SIG-M5 treated with dmso at 0.1 percent for 504 hours (cell line): ENCODE measurements around the gene GLRB.
"Not testable (repeated sequence)": the region's sequence is repeated elsewhere in the genome, so short reads cannot be mapped to it uniquely, and the experiment has no call there.

Source experiments
- DNase-seq: peaks from one replicate; lab custom pipeline; 2025; ENCODE audit not compliant: unreplicated experiment; lab: John Stamatoyannopoulos, UW

The GLRB gene

DNA sequence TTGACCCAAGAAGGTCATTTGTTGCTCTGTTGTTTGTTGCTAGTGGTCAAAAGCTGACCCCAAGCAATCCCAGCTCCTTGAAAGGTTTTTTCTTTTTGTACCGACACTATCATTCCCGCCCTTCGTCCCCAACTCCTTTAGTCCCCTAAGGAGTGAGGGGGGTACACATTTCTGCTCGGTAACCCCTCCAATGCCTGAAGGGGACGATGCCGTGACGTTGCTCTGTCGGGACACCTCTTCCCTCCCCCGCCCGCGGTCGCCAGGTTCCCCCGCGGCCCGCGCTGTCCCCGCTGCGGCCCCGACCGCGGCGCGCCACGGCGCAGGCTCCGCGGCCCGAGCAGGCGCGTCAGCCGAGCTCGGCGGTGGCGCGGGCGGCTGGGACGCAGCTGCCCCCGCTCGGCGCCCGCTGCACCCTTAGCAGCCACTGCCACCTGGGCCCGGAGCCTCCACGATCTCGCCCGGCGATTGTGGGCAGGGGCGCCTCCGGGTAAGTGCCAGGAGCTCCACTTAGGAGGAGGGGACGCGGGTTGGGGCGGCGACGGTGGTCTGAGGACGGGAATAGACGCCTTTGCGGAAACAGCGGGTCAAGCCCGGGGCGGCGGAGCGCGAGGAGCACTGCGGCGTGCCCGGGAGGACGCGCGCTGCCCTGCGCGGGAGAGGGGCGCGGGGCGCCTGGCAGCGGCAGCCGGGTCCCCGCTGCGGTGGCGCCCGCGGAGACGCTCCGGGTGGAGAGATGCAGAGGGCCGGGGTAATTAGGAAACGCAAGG, at the start of gene GLRB:
Gene GLRB, plus strand, starts transcription at position 340 of the 767 bp plus-strand sequence. CDS start 1,875 bp downstream, outside the sequence.
- no peak for DNase-seq

GRCh38 chr4:157035471-157035870, 40.5 kb upstream of the GLRB start:
- DNase-seq: no peak

GRCh38 chr4:157040405-157040804, 35.5 kb upstream of the GLRB start:
- no peak for DNase-seq

- DNase-seq: peak; percentile 10
These were observed 32.8 kb upstream of the GLRB start for GRCh38 chr4:157043131-157043530.

DNA sequence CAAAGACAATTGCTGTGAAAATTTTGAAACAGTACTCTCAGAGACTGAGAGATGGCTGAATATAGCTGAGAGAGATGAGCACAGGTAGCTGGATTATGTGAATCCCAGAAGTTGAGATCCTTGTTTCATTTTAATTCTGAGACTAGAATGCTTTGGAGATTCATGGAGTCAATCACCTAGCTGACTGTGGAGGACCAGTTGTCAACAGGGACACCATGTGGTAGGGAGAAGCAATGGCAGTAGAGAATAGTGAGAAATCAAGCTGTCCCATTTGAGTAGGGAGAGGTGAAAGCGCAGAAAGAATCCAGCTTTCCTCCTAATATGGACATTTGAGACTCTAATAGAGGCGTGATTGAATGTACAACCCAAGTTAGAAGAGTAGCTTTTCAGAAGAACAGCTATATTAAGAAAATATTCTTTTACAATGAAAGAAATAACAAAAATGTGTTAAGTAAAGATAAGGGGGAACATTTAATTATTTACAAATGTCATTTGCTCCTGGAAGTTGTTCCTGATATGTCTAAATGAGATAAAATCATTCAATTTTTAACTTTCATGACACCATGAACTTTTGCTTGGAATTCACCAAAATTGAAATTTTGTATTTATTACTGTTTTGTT, 30.3 kb upstream of the GLRB start:
- DNase-seq: peak; percentile 39

GRCh38 chr4:157048248-157048647, 27.7 kb upstream of the GLRB start:
- DNase-seq: no peak

DNA sequence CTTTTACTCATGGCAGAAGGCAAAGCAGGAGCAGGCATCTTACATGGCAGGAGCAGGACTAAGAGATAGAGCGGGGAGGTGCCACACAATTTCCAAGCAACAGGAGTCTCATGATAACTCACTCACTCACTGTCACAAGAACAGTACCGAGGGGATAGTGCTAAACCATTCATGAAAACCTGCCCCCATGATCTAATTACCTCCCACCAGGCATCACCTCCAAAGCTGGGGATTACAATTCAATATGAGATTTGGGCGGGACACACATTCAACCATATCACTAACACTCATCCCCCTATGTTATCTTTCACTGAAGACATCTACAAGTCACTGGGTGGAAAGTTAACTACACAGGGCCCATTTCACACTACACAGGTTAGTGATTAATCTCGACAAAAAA, 25.4 kb upstream of the GLRB start:
- no peak for DNase-seq

- no peak for DNase-seq
These were observed 23.4 kb upstream of the GLRB start for GRCh38 chr4:157052429-157053040.

DNA sequence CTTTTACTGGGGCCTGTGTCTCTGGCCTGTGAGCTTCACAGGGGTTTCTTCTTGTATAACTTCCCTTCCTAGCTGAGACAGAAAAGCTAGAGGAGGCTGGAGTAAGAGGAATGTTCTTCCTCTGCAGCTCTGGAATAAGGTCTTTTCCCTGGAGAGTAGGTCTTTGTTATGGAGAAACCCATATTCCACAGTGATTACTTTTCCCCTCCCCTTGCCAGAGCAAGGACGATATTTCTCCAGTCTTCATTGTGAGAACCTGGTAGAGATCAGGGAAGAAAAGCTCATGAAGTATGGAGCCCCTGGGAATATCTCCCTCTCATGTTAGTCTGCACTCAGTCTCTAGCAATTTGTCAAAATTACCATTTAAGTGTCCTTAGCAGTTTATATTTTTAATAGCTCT, 18.7 kb upstream of the GLRB start:
- no peak for DNase-seq

DNA sequence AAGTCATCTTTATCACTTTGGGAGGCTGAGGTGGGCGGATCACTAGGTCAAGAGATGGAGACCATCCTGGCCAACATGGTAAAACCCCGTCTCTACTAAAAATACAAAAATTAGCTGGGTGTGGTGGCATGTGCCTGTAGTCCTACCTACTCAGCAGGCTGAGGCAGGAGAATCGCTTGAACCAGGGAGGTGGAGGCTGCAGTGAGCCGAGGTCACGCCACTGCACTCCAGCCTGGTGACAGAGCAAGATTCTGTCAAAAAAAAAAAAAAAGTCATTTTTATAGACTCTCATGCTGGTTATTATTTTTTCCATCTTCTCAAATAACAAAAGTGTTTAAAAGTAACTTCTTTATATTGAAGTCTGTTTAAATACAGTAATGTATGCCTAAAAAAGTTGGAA, 17.1 kb upstream of the GLRB start:
- DNase-seq: not testable (repeated sequence)

DNA sequence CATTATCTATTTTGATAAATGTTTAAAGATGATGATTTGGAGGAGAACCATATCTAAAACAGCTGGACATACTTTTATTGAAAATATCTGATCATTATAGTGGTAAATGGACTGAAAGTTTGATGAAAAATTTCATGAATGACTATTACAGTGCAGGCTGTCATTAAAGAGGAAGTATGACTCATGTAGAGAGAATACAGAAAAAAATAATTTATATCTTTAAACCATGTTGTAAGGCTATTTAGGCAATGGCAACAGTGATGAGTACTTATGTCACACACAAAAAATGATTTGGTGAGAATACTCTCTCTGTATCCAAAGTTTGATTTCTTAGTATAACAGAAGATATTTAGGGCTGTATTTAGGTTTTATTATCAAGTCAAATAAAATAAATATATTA, 3.9 kb upstream of the GLRB start:
- peak; percentile 24 for DNase-seq

DNA sequence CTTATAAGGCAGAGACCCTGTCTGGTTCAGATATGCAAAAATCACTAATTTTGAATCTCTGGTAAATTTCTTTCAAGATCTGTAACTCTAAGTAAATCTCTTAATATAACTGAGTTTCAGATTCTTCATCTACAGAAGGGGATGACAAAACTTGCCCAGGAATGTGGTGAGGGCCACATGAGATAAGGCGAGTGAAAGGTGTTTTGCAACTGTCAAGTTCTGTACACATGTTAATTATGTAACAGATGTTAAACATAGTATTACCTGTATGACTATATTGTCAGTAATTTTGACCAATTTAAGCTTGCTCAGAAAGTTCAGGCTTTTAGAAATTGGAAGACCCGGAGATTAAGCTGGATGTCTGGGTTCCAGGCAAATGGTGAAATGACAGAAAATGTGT, 549 bp upstream of the GLRB start:
- DNase-seq: no peak

DNA sequence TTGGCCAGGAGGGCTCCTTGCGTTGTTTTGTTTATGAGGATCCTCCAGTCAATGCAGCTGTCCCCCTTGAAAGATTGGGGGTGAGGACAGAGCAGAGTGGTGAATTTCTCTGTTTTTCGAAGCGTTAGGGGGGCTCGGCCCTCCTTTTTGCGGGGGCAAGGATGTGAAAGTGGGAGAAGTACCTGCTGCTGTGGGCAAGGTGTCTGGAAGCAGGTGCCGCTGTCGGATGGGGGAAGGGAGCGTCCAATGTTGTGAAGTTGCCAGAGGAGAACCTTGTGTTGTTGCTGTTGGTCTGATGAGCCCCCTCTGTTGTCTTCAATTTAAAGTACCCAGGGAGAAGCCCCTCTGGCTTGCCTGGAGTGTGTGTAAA, 613 bp downstream of the GLRB start:
- no peak for DNase-seq

DNA sequence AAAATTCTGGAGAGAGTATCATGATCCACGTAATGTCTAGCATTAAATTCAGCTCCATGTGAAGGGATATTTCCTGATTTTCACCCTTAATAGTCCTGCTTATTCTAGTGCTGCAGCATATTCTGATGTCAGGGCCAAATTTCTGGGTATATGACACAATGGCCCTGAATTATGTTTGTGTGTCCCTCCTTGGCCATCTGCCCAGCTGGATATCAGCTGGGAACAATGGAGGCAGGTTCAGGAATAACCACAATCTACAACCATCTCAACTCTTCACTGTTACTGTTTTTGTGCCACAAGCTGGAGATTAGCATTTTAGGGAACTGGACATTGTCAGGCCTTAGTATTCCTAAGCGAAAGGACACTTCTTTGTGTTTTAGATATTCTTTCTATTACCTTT, 3.5 kb downstream of the GLRB start:
- no peak for DNase-seq

- DNase-seq: no peak
These were observed 4.7 kb downstream of the GLRB start for GRCh38 chr4:157080605-157081004.

DNA sequence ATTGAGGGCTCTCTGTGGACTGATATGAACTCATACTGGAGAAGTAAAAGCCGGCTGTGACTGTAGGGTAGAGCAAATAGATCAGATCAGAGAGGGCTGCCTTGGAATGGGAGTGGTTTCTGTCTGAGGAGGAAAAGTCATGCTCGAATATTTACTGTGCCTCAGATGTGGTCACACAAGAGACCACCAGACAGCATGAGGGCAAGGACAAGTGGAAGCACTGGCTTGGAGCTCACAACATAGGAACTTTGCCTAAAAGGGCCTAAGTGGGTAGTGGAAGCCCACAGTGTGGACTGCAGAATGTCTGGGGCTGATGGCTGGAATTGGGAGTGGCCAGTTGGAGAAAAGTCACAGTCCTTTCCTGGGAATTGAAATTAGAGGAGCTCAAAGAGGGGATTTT, 19.8 kb downstream of the GLRB start:
- no peak for DNase-seq

DNA sequence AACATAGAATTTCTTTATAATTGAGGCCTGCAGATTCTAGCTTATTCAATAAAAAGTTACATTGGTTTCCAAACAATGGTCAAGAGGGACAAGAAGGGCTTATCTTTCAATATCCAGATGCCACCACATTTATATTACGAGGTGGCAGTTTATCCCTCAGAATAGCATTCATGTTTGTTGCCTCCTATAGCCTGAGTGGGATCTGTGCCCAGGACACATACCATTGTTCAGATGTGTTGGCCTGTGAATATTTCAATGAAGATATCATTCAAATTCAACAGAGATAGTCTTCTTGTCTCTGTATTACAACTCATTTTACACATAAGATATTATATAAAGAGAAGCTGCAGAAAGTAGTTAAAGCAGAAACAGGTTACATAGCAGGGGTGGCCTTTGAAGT, 20.5 kb downstream of the GLRB start:
- no peak for DNase-seq

- DNase-seq: no peak
These were observed 23.6 kb downstream of the GLRB start for GRCh38 chr4:157099506-157099905.

DNA sequence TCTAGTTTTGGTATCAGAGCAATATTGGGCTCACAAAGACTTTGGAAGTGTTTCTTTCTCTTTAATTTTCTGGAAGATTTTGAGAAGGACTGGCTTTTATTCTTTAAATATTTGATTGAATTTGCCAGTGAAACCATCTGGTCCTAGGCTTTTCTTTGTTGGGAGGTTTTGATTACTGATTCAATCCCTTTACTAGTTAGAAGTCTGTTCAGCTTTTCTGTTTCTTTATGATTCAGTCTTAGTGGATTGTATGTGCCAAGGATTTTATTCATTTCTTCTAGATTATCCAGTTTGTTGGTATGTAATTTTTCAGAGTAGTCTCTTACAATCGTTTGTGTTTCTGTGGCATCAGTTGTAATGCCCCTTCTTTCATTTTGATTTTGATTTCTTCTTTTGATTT, 28.6 kb downstream of the GLRB start:
- no peak for DNase-seq

DNA sequence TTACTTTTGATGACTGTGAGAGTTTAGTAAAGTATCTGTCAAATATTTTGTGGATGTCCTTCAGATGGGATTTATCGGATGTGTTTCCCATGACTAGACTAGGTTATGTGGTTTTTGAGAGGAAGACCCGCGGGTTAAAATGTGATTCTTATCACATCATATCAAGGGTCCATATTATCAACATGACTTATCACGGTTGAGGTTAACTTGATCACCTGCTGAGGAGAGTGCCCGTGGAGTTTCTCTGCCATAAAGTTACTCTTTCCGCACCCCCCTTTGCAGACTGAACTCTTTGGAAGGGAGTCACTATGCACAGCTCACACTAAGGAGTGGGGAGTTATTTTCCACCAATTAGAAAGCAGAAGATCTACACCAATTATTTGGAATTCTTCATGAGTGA, 38.7 kb downstream of the GLRB start:
- no peak for DNase-seq

DNA sequence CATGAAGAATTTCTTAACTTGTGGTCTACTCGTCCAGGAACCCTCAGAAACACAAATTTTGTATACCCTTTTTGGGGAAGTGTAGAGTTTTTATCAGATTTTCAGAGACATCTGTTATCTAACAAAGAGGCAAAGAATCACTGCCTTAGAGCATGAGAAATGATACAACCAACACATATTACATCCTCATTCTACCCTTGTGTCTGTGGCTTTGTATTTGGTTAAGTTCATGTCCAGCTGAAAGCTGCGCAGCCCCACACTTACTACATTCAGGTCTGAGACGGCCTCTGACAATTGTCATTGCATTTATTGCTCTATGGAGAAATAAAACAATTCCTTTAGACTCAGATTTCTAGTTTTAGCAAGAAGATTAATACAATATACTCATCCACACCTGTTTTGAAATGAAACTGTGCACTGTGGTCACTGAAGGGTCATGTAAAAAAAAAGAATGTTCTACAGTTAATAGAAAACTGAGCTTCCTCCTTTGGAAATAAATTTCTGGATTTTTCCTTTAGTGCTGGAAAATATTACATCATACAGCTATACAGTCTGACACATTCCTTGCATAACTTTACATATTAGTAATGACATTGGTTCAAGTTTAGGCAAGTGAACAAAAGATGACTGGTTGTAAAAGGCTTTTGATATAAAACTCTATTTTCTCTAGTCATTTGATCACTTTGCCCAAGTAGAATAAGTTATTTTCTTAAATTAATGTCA, 39.8 kb downstream of the GLRB start:
- no peak for DNase-seq

- DNase-seq: no peak
These were observed 45.5 kb downstream of the GLRB start for GRCh38 chr4:157121401-157121800.
